Measurements from ENCODE around the gene DTX3L. TPM values are rescaled to one million over a fixed set of nuclear protein-coding genes. Genes with fewer than 3 reads are reported as not detected.

Gene DTX3L
- total RNA-seq, 1 experiment from 2014 or later: 41.7 TPM

GRCh38 chr3:122557356-122557755 is 6.8 kb upstream of the DTX3L start:
- Histone ChIP-seq H3K4me2 (no peak overlapping the region), H3K79me2 (ENCODE audit: low read depth) (no peaks in the 10 kb centered on the region), H2AFZ (no peak overlapping the region), H3K4me3 (no peak overlapping the region), H3K27ac (no peak overlapping the region), H3K36me3 (ENCODE audit: low read depth) (no peaks in the 10 kb centered on the region), H3F3A (ENCODE audit: insufficient read depth, low read depth) (no peaks in the 10 kb centered on the region), H3K9me3 (ENCODE audit: insufficient read depth, low read depth) (no peaks in the 10 kb centered on the region), H3K27me3 (ENCODE audit: insufficient read depth, low read depth) (no peaks in the 10 kb centered on the region), H3K9me2 (ENCODE audit: insufficient read depth) (no peaks in the 10 kb centered on the region), H3K4me1 (replicated peaks; ENCODE audit: insufficient read depth) (no peaks in the 10 kb centered on the region), H4K20me1 (ENCODE audit: insufficient read depth) (no peaks in the 10 kb centered on the region)
- no peak for DNase-seq
- intact Hi-C loops (cut with micrococcal nuclease; ENCODE audit: unreplicated experiment): no loop called here
- CTCF ChIA-PET: interaction anchor here (0.5 kb wide), 1 partner anchor 167 kb away, joined by 6 read pairs; no protein-coding TSS in a partner anchor
- no TSS peak for BruUV-seq (replicated peaks)
- POLR2A ChIA-PET (ENCODE audit: unreplicated experiment): no interaction called here
- TF ChIP-seq EZH2 (IDR thresholded peaks at IDR 0.05; ENCODE audit: low read depth): no peak
- TF ChIP-seq CTCF (conservative IDR thresholded peaks at IDR 0.05): no peak

GRCh38 chr3:122558605-122559004 is 5.5 kb upstream of the DTX3L start:
- Histone ChIP-seq H3F3A (ENCODE audit: insufficient read depth, low read depth) (no peaks in the 10 kb centered on the region), H3K9me3 (ENCODE audit: insufficient read depth, low read depth) (no peaks in the 10 kb centered on the region), H3K4me2 (no peak overlapping the region), H2AFZ (no peak overlapping the region), H3K4me3 (no peak overlapping the region), H4K20me1 (ENCODE audit: insufficient read depth) (no peaks in the 10 kb centered on the region), H3K9me2 (ENCODE audit: insufficient read depth) (no peaks in the 10 kb centered on the region), H3K27me3 (ENCODE audit: insufficient read depth, low read depth) (no peaks in the 10 kb centered on the region), H3K4me1 (replicated peaks; ENCODE audit: insufficient read depth) (0 out of 2 replicates have a peak, but pooled peaks cover 6% of the 10 kb centered on the region), H3K79me2 (ENCODE audit: low read depth) (no peaks in the 10 kb centered on the region), H3K36me3 (ENCODE audit: low read depth) (no peaks in the 10 kb centered on the region), H3K27ac (no peak overlapping the region)
- CTCF ChIA-PET: interaction anchor here (1.6 kb wide), 1 partner anchor 121 kb away, joined by 5 read pairs; no protein-coding TSS in a partner anchor
- DNase-seq: no peak
- BruUV-seq (replicated peaks): no TSS peak
- POLR2A ChIA-PET (ENCODE audit: unreplicated experiment): no interaction called here
- intact Hi-C loops (cut with micrococcal nuclease; ENCODE audit: unreplicated experiment): no loop called here
- TF ChIP-seq CTCF (conservative IDR thresholded peaks at IDR 0.05): no peak
- TF ChIP-seq EZH2 (IDR thresholded peaks at IDR 0.05; ENCODE audit: low read depth): no peak

DNA sequence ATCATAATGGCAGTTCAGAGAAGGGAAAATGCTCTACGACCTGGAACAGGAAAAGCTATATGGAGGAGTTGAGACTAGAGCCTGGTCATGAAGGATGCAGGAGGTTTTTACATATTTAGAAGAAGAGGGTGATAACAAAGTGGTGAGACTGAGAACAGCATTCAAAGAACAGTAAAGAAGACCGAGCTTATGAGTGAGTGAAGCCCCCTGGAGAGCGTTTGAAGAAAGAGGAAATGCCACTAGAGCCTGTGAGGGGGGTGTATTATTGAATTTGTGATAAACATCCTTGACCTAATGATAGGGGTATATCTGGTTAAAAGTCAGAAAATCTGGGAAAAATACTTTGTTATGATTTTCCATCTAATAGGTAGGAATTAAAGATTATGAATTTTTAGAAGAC is 4.2 kb upstream of the DTX3L start:
- H3K9me3 ChIP-seq (ENCODE audit: insufficient read depth, low read depth): no peaks in the 10 kb centered on the region
- H4K20me1 ChIP-seq (ENCODE audit: insufficient read depth): no peaks in the 10 kb centered on the region
- no peak overlapping the region for H3K27ac ChIP-seq
- no TSS peak for BruUV-seq (replicated peaks)
- peaks cover 11% of the 10 kb centered on the region; the same call in 1 of the 2 replicates for H3K4me1 ChIP-seq (replicated peaks; ENCODE audit: insufficient read depth)
- CTCF ChIA-PET: interaction anchor here (1.6 kb wide), 1 partner anchor 119 kb away, joined by 5 read pairs; no protein-coding TSS in a partner anchor
- no peak for DNase-seq
- H3K79me2 ChIP-seq (ENCODE audit: low read depth): peaks cover 3% of the 10 kb centered on the region; the same call in 1 of the 2 replicates
- no peak overlapping the region for H3K4me2 ChIP-seq
- H3K9me2 ChIP-seq (ENCODE audit: insufficient read depth): no peaks in the 10 kb centered on the region
- H3K36me3 ChIP-seq (ENCODE audit: low read depth): no peaks in the 10 kb centered on the region
- intact Hi-C loops (cut with micrococcal nuclease; ENCODE audit: unreplicated experiment): loop anchor here (1.0 to 5.0 kb wide), 4 partner anchors 103 to 237 kb away; partner anchors contain the start of gene SLC49A4
- no peaks in the 10 kb centered on the region for H3F3A ChIP-seq (ENCODE audit: insufficient read depth, low read depth)
- H2AFZ ChIP-seq: no peak overlapping the region
- TF ChIP-seq EZH2 (IDR thresholded peaks at IDR 0.05; ENCODE audit: low read depth) (no peak), CTCF (conservative IDR thresholded peaks at IDR 0.05) (no peak)
- no peaks in the 10 kb centered on the region for H3K27me3 ChIP-seq (ENCODE audit: insufficient read depth, low read depth)
- POLR2A ChIA-PET (ENCODE audit: unreplicated experiment): no interaction called here
- H3K4me3 ChIP-seq: no peak overlapping the region
